Bone marrow (tissue), 2 donors: ENCODE data around the gene DPYSL4.

ENCODE experiments used
- DNase-seq, 2 donors: peaks; one replicate each; lab custom pipeline; 2025; lab: John Stamatoyannopoulos, UW

The DPYSL4 gene

GRCh38 chr10:132228616-132229015, 41.9 kb downstream of the DPYSL4 start:
- no peak for DNase-seq

- DNase-seq = no peak
These were observed 42.3 kb downstream of the DPYSL4 start for GRCh38 chr10:132229096-132229495.

GRCh38 chr10:132229834-132230556, 43.2 kb downstream of the DPYSL4 start:
- no peak for DNase-seq

- no peak for DNase-seq
These were observed 43.9 kb downstream of the DPYSL4 start for GRCh38 chr10:132230557-132231210.

- no peak for DNase-seq
These were observed 44.9 kb downstream of the DPYSL4 start for GRCh38 chr10:132231656-132232022.

- peak; percentile 44 to 56 for DNase-seq
These were observed 45.5 kb downstream of the DPYSL4 start for GRCh38 chr10:132232023-132232951.

- no peak for DNase-seq
These were observed 46.2 kb downstream of the DPYSL4 start for GRCh38 chr10:132232981-132233380.

- no peak for DNase-seq
These were observed 46.8 kb downstream of the DPYSL4 start for GRCh38 chr10:132233501-132234085.

GRCh38 chr10:132234860-132235259, 48.1 kb downstream of the DPYSL4 start:
- no peak for DNase-seq

- no peak for DNase-seq
These were observed 49.4 kb downstream of the DPYSL4 start for GRCh38 chr10:132236161-132236560.

- no peak for DNase-seq
These were observed 50.1 kb downstream of the DPYSL4 start for GRCh38 chr10:132236881-132237280.

GRCh38 chr10:132237396-132237795, 50.6 kb downstream of the DPYSL4 start:
- no peak for DNase-seq

GRCh38 chr10:132237871-132238270, 51.1 kb downstream of the DPYSL4 start:
- no peak for DNase-seq

- no peak for DNase-seq
These were observed 51.8 kb downstream of the DPYSL4 start for GRCh38 chr10:132238371-132239125.

GRCh38 chr10:132239126-132240031, 52.6 kb downstream of the DPYSL4 start:
- DNase-seq = no peak

GRCh38 chr10:132240156-132240555, 53.4 kb downstream of the DPYSL4 start:
- no peak for DNase-seq

- DNase-seq = no peak
These were observed 53.8 kb downstream of the DPYSL4 start for GRCh38 chr10:132240581-132240980.

GRCh38 chr10:132241086-132241485, 54.3 kb downstream of the DPYSL4 start:
- no peak for DNase-seq

GRCh38 chr10:132241496-132241895, 54.7 kb downstream of the DPYSL4 start:
- DNase-seq = no peak

GRCh38 chr10:132242103-132242840, 55.5 kb downstream of the DPYSL4 start:
- DNase-seq = no peak
